HEK293 (cell line): ENCODE data around the gene PPP1R18.
A peak's percentile ranks its signal among the peaks of the same experiment; 100 is the strongest.

ENCODE experiments used
- BCL11B ChIP-seq: fragments of 450-650 bp; formaldehyde crosslinking; IDR thresholded peaks from 2 replicates; pipeline ENCODE4 v1.5.1; 2016; ENCODE audit warnings: low read depth, missing biosample characterization, missing genetic modification characterization
- IKZF3 ChIP-seq: fragments of 450-650 bp; IDR thresholded peaks from 2 replicates; pipeline ENCODE4 v1.5.0; 2018; ENCODE audit warnings: missing biosample characterization, mild to moderate bottlenecking, missing genetic modification characterization, moderate library complexity
- KLF1 ChIP-seq: fragments of 450-650 bp; formaldehyde crosslinking; IDR thresholded peaks from 2 replicates; pipeline ENCODE4 v1.5.1; 2016; ENCODE audit warnings: missing biosample characterization, missing genetic modification characterization
- KLF10 ChIP-seq: fragments of 450-650 bp; IDR thresholded peaks from 2 replicates; pipeline ENCODE4 v1.5.1; 2018; ENCODE audit warnings: missing biosample characterization, mild to moderate bottlenecking, missing genetic modification characterization
- KLF16 ChIP-seq: fragments of 450-650 bp; formaldehyde crosslinking; IDR thresholded peaks from 2 replicates; pipeline ENCODE4 v1.5.1; 2017; ENCODE audit warnings: missing biosample characterization, missing genetic modification characterization
- KLF8 ChIP-seq: fragments of 450-650 bp; formaldehyde crosslinking; IDR thresholded peaks from 2 replicates; pipeline ENCODE4 v1.5.1; 2016; ENCODE audit warnings: missing biosample characterization, missing genetic modification characterization
- PRDM4 ChIP-seq: fragments of 450-650 bp; formaldehyde crosslinking; IDR thresholded peaks from 2 replicates; pipeline ENCODE4 v1.5.1; 2017; ENCODE audit warnings: missing biosample characterization, missing genetic modification characterization
- SP3 ChIP-seq: fragments of 450-650 bp; formaldehyde crosslinking; IDR thresholded peaks from 2 replicates; pipeline ENCODE4 v1.5.1; 2016; ENCODE audit warnings: missing biosample characterization, missing genetic modification characterization
- ZBTB7A ChIP-seq: fragments of 450-650 bp; formaldehyde crosslinking; IDR thresholded peaks from 2 replicates; pipeline ENCODE4 v1.5.1; 2016; ENCODE audit warnings: low read depth, missing biosample characterization, missing genetic modification characterization
- ZFP3 ChIP-seq: fragments of 450-650 bp; formaldehyde crosslinking; IDR thresholded peaks from 2 replicates; pipeline ENCODE4 v1.5.1; 2016; ENCODE audit warnings: low read depth, missing biosample characterization, missing genetic modification characterization
- ZNF121 ChIP-seq: fragments of 450-650 bp; formaldehyde crosslinking; IDR thresholded peaks from 2 replicates; pipeline ENCODE4 v1.5.1; 2016; ENCODE audit warnings: missing biosample characterization, missing genetic modification characterization
- ZNF335 ChIP-seq: fragments of 450-650 bp; formaldehyde crosslinking; conservative IDR thresholded peaks from 2 replicates; pipeline ENCODE4 v1.5.1; 2016; ENCODE audit warnings: missing biosample characterization, missing genetic modification characterization
- ZNF37A ChIP-seq: fragments of 450-650 bp; IDR thresholded peaks from 2 replicates; pipeline ENCODE4 v1.5.1; 2018; ENCODE audit warnings: missing biosample characterization, missing genetic modification characterization
- ZNF394 ChIP-seq: fragments of 450-650 bp; formaldehyde crosslinking; IDR thresholded peaks from 2 replicates; pipeline ENCODE4 v1.5.1; 2016; ENCODE audit warnings: missing biosample characterization, missing genetic modification characterization, mild to moderate bottlenecking, moderate library complexity, borderline replicate concordance
- ZNF398 ChIP-seq: fragments of 450-650 bp; formaldehyde crosslinking; IDR thresholded peaks from 2 replicates; pipeline ENCODE4 v1.5.1; 2017; ENCODE audit warnings: missing biosample characterization, missing genetic modification characterization
- ZNF426 ChIP-seq: fragments of 450-650 bp; formaldehyde crosslinking; IDR thresholded peaks from 2 replicates; pipeline ENCODE4 v1.5.1; 2017; ENCODE audit warnings: missing biosample characterization, missing genetic modification characterization, mild to moderate bottlenecking, inconsistent platforms, moderate library complexity
- ZNF449 ChIP-seq: fragments of 450-650 bp; formaldehyde crosslinking; IDR thresholded peaks from 2 replicates; pipeline ENCODE4 v1.5.1; 2017; ENCODE audit warnings: missing biosample characterization, mild to moderate bottlenecking, missing genetic modification characterization, moderate library complexity
- ZNF544 ChIP-seq: fragments of 450-650 bp; formaldehyde crosslinking; IDR thresholded peaks from 2 replicates; pipeline ENCODE4 v1.5.0; 2017; ENCODE audit warnings: missing biosample characterization, missing genetic modification characterization
- ZNF629 ChIP-seq: fragments of 450-650 bp; formaldehyde crosslinking; IDR thresholded peaks from 2 replicates; pipeline ENCODE4 v1.5.1; 2017; ENCODE audit warnings: missing biosample characterization, missing genetic modification characterization
- ZNF777 ChIP-seq: fragments of 450-650 bp; formaldehyde crosslinking; IDR thresholded peaks from 2 replicates; pipeline ENCODE4 v1.5.1; 2017; ENCODE audit warnings: missing biosample characterization, missing genetic modification characterization, borderline replicate concordance
- ZSCAN30 ChIP-seq: fragments of 450-650 bp; IDR thresholded peaks from 2 replicates; pipeline ENCODE4 v1.5.1; 2018; ENCODE audit warnings: missing biosample characterization, mild to moderate bottlenecking, missing genetic modification characterization, moderate library complexity
- ZSCAN4 ChIP-seq: fragments of 450-650 bp; formaldehyde crosslinking; IDR thresholded peaks from 2 replicates; pipeline ENCODE4 v1.5.1; 2017; ENCODE audit warnings: missing biosample characterization, missing genetic modification characterization
- ZSCAN5A ChIP-seq: fragments of 450-650 bp; formaldehyde crosslinking; IDR thresholded peaks from 2 replicates; pipeline ENCODE4 v1.5.1; 2016; ENCODE audit warnings: missing biosample characterization, missing genetic modification characterization
- TF ChIP-seq, protein P1 (sequence below): fragments of 450-650 bp; formaldehyde crosslinking; IDR thresholded peaks from 2 replicates; pipeline ENCODE4 v1.5.1; 2016; ENCODE audit warnings: missing biosample characterization, missing genetic modification characterization
- TF ChIP-seq, protein P2 (sequence below): fragments of 450-650 bp; formaldehyde crosslinking; IDR thresholded peaks from 2 replicates; pipeline ENCODE4 v1.5.1; 2016; ENCODE audit warnings: missing biosample characterization, missing genetic modification characterization

The PPP1R18 gene

GRCh38 chr6:30647242-30648116, 39.0 kb downstream of the PPP1R18 start (continued):
- TF ChIP-seq ZNF777 (tag by site-specific recombination), result peak; percentile 48; the same call in 1 of the 2 replicates
- TF ChIP-seq ZNF37A (tag by site-specific recombination), result no peak
- TF ChIP-seq ZNF121 (tag by site-specific recombination), result no peak
- peak; percentile 48; the same call in 1 of the 2 replicates for TF ChIP-seq KLF16
- TF ChIP-seq ZNF426 (tag by site-specific recombination), result no peak
- TF ChIP-seq ZSCAN5A (tag by site-specific recombination), result peak; percentile 96
- TF ChIP-seq ZSCAN4, result 0 out of 2 replicates have a peak, but pooled peaks have one; percentile 12
- peak; percentile 45; the same call in 1 of the 2 replicates for TF ChIP-seq ZNF629 (tag by site-specific recombination)
- peak; percentile 42; the same call in 1 of the 2 replicates for TF ChIP-seq IKZF3 (tag by site-specific recombination)
- TF ChIP-seq, protein P1, sequence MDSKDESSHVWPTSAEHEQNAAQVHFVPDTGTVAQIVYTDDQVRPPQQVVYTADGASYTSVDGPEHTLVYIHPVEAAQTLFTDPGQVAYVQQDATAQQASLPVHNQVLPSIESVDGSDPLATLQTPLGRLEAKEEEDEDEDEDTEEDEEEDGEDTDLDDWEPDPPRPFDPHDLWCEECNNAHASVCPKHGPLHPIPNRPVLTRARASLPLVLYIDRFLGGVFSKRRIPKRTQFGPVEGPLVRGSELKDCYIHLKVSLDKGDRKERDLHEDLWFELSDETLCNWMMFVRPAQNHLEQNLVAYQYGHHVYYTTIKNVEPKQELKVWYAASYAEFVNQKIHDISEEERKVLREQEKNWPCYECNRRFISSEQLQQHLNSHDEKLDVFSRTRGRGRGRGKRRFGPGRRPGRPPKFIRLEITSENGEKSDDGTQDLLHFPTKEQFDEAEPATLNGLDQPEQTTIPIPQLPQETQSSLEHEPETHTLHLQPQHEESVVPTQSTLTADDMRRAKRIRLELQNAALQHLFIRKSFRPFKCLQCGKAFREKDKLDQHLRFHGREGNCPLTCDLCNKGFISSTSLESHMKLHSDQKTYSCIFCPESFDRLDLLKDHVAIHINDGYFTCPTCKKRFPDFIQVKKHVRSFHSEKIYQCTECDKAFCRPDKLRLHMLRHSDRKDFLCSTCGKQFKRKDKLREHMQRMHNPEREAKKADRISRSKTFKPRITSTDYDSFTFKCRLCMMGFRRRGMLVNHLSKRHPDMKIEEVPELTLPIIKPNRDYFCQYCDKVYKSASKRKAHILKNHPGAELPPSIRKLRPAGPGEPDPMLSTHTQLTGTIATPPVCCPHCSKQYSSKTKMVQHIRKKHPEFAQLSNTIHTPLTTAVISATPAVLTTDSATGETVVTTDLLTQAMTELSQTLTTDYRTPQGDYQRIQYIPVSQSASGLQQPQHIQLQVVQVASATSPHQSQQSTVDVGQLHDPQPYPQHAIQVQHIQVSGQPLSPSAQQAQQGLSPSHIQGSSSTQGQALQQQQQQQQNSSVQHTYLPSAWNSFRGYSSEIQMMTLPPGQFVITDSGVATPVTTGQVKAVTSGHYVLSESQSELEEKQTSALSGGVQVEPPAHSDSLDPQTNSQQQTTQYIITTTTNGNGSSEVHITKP, result peak; percentile 66
- 0 out of 2 replicates have a peak, but pooled peaks have one; percentile 57 for TF ChIP-seq ZBTB7A (tag by site-specific recombination)
- peak; percentile 98 for TF ChIP-seq ZNF335 (tag by site-specific recombination)
- TF ChIP-seq, protein P2, sequence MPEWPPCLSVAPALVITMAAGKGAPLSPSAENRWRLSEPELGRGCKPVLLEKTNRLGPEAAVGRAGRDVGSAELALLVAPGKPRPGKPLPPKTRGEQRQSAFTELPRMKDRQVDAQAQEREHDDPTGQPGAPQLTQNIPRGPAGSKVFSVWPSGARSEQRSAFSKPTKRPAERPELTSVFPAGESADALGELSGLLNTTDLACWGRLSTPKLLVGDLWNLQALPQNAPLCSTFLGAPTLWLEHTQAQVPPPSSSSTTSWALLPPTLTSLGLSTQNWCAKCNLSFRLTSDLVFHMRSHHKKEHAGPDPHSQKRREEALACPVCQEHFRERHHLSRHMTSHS, result no peak
- TF ChIP-seq ZNF449 (tag by site-specific recombination), result peak; percentile 79
- peak; percentile 48 for TF ChIP-seq KLF1 (tag by site-specific recombination)
- TF ChIP-seq ZSCAN30, result peak; percentile 40
- no peak for TF ChIP-seq ZFP3
- peak; percentile 37; the same call in 1 of the 2 replicates for TF ChIP-seq ZNF394 (tag by site-specific recombination)
- no peak for TF ChIP-seq ZNF544
- no peak for TF ChIP-seq PRDM4 (tag by site-specific recombination)
- peak; percentile 36 for TF ChIP-seq KLF10 (tag by site-specific recombination)
- TF ChIP-seq BCL11B, result peak; percentile 83; the same call in 1 of the 2 replicates
- peak; percentile 98; the same call in 1 of the 2 replicates for TF ChIP-seq ZNF398 (tag by site-specific recombination)
- peak; percentile 82 for TF ChIP-seq SP3 (tag by site-specific recombination)
- TF ChIP-seq KLF8 (tag by site-specific recombination), result peak; percentile 73
